HepG2 (cell line): ENCODE data around the gene CNIH3.

Experiments used
- ELF4 ChIP-seq: sonication (generic); formaldehyde crosslinking; IDR thresholded peaks from 2 replicates; pipeline ENCODE4 v1.5.0; 2020; ENCODE audit warnings: missing genetic modification reagents, mild to moderate bottlenecking, moderate library complexity, borderline replicate concordance
- FOXK1 ChIP-seq: sonication (generic); formaldehyde crosslinking; IDR thresholded peaks from 2 replicates; pipeline ENCODE4 v1.4.0; 2020; ENCODE audit warnings: low read depth, missing genetic modification reagents, borderline replicate concordance
- IRX3 ChIP-seq: sonication (generic); formaldehyde crosslinking; IDR thresholded peaks from 2 replicates; pipeline ENCODE4 v1.8.1; 2023; ENCODE audit warnings: mild to moderate bottlenecking, low read depth, missing genetic modification reagents, borderline replicate concordance
- PPARG ChIP-seq: conservative IDR thresholded peaks from 2 replicates; pipeline ENCODE4 v1.6.1; 2016; ENCODE audit warnings: missing biosample characterization, missing genetic modification reagents
- ZNF780A ChIP-seq: sonication (generic); formaldehyde crosslinking; IDR thresholded peaks from 2 replicates; pipeline ENCODE4 v1.8.0; 2022; ENCODE audit warnings: mild to moderate bottlenecking, missing genetic modification reagents, moderate library complexity
- TF ChIP-seq, protein P1 (sequence below): sonication (generic); formaldehyde crosslinking; IDR thresholded peaks from 2 replicates; pipeline ENCODE4 v1.5.0; 2020; ENCODE audit warnings: mild to moderate bottlenecking, missing genetic modification reagents, moderate library complexity
- TF ChIP-seq, protein P2 (sequence below): sonication (generic); formaldehyde crosslinking; IDR thresholded peaks from 2 replicates; pipeline ENCODE4 v1.4.0; 2020; ENCODE audit warnings: missing genetic modification reagents

DNA sequence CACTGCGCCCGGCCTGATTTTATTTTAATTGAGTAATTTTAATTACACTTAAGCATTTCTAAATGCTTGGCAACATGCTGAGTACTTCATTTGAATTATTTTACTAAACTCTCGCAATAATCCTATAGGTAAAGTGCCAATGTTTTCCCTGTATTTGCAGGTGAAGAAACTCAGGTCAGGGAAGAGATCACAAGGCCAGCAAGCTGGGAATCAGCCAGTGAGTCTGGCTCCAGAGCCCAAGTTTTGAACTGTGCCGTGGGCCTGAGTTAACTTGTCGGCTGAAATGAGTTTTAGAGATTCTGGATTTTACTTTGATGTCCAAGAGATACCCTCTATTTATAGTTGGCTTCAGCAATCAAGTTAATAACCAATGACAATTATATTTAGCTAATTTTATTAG lies 141.4 kb downstream of the CNIH3 start:
- TF ChIP-seq FOXK1 (CRISPR knock-in tag), result no peak
- TF ChIP-seq ELF4 (CRISPR knock-in tag), result no peak
- no peak for TF ChIP-seq IRX3 (CRISPR knock-in tag)
- no peak for TF ChIP-seq PPARG (CRISPR knock-in tag)
- TF ChIP-seq ZNF780A, result no peak
- TF ChIP-seq, protein P1, sequence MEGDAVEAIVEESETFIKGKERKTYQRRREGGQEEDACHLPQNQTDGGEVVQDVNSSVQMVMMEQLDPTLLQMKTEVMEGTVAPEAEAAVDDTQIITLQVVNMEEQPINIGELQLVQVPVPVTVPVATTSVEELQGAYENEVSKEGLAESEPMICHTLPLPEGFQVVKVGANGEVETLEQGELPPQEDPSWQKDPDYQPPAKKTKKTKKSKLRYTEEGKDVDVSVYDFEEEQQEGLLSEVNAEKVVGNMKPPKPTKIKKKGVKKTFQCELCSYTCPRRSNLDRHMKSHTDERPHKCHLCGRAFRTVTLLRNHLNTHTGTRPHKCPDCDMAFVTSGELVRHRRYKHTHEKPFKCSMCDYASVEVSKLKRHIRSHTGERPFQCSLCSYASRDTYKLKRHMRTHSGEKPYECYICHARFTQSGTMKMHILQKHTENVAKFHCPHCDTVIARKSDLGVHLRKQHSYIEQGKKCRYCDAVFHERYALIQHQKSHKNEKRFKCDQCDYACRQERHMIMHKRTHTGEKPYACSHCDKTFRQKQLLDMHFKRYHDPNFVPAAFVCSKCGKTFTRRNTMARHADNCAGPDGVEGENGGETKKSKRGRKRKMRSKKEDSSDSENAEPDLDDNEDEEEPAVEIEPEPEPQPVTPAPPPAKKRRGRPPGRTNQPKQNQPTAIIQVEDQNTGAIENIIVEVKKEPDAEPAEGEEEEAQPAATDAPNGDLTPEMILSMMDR (CRISPR knock-in tag), result no peak
- TF ChIP-seq, protein P2, sequence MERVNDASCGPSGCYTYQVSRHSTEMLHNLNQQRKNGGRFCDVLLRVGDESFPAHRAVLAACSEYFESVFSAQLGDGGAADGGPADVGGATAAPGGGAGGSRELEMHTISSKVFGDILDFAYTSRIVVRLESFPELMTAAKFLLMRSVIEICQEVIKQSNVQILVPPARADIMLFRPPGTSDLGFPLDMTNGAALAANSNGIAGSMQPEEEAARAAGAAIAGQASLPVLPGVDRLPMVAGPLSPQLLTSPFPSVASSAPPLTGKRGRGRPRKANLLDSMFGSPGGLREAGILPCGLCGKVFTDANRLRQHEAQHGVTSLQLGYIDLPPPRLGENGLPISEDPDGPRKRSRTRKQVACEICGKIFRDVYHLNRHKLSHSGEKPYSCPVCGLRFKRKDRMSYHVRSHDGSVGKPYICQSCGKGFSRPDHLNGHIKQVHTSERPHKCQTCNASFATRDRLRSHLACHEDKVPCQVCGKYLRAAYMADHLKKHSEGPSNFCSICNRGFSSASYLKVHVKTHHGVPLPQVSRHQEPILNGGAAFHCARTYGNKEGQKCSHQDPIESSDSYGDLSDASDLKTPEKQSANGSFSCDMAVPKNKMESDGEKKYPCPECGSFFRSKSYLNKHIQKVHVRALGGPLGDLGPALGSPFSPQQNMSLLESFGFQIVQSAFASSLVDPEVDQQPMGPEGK, result no peak
